ENCODE measurements around the gene GAN.

The GAN gene

GRCh38 chr16:81378049-81378448, 63.3 kb downstream of the GAN start:
- Histone ChIP-seq H3K9me3 (no peaks in the 10 kb centered on the region), H3K4me1 (no peaks in the 10 kb centered on the region), H3K36me3 (replicated peaks) (peaks cover 10% of the 10 kb centered on the region), H3K4me3 (no peak overlapping the region), H3K27me3 (ENCODE audit: low read depth) (no peaks in the 10 kb centered on the region)
- in situ Hi-C loops (cut with MboI; ENCODE audit: low sequenced_read_pairs): no loop called here
- no peak for DNase-seq (ENCODE audit: low spot score in 2 of 2)

- in situ Hi-C loops (cut with MboI; ENCODE audit: low sequenced_read_pairs): no loop called here
Measured at GRCh38 chr16:81380932-81381331, 66.2 kb downstream of the GAN start.

GRCh38 chr16:81384006-81384405, 69.2 kb downstream of the GAN start:
- peak; percentile 44 to 98 for DNase-seq (ENCODE audit: low spot score in 2 of 2)
- no peaks in the 10 kb centered on the region; the same call in none of the 2 replicates for H3K36me3 ChIP-seq (replicated peaks)
- no peak overlapping the region for H3K4me3 ChIP-seq
- no peaks in the 10 kb centered on the region for H3K9me3 ChIP-seq
- in situ Hi-C loops (cut with MboI; ENCODE audit: low sequenced_read_pairs): no loop called here
- peaks cover 15% of the 10 kb centered on the region for H3K4me1 ChIP-seq
- H3K27me3 ChIP-seq (ENCODE audit: low read depth): no peaks in the 10 kb centered on the region

More at GRCh38 chr16:81380932-81381331, 66.2 kb downstream of the GAN start:
- peaks cover 6% of the 10 kb centered on the region for H3K36me3 ChIP-seq (replicated peaks)
- no peak overlapping the region for H3K4me3 ChIP-seq
- no peaks in the 10 kb centered on the region for H3K27me3 ChIP-seq (ENCODE audit: low read depth)
- no peaks in the 10 kb centered on the region for H3K9me3 ChIP-seq
- no peak for DNase-seq (ENCODE audit: low spot score in 2 of 2)
- H3K4me1 ChIP-seq: peaks cover 15% of the 10 kb centered on the region

GRCh38 chr16:81385031-81385756, 70.4 kb downstream of the GAN start:
- in situ Hi-C loops (cut with MboI; ENCODE audit: low sequenced_read_pairs): no loop called here

GRCh38 chr16:81388357-81388756, 73.6 kb downstream of the GAN start:
- H3K4me1 ChIP-seq: peaks cover 15% of the 10 kb centered on the region
- DNase-seq (ENCODE audit: low spot score in 2 of 2): no peak
- no peaks in the 10 kb centered on the region for H3K27me3 ChIP-seq (ENCODE audit: low read depth)
- H3K9me3 ChIP-seq: no peaks in the 10 kb centered on the region
- no peak overlapping the region for H3K4me3 ChIP-seq
- in situ Hi-C loops (cut with MboI; ENCODE audit: low sequenced_read_pairs): no loop called here
- H3K36me3 ChIP-seq (replicated peaks): peaks cover 6% of the 10 kb centered on the region

More at GRCh38 chr16:81385031-81385756, 70.4 kb downstream of the GAN start:
- no peaks in the 10 kb centered on the region; the same call in none of the 2 replicates for H3K36me3 ChIP-seq (replicated peaks)
- DNase-seq (ENCODE audit: low spot score in 2 of 2): no peak
- H3K27me3 ChIP-seq (ENCODE audit: low read depth): no peaks in the 10 kb centered on the region
- peaks cover 15% of the 10 kb centered on the region for H3K4me1 ChIP-seq
- no peaks in the 10 kb centered on the region for H3K9me3 ChIP-seq
- H3K4me3 ChIP-seq: no peak overlapping the region

GRCh38 chr16:81390840-81391239, 76.1 kb downstream of the GAN start:
- H3K27me3 ChIP-seq (ENCODE audit: low read depth): no peaks in the 10 kb centered on the region
- H3K4me3 ChIP-seq: no peak overlapping the region
- no peaks in the 10 kb centered on the region for H3K4me1 ChIP-seq
- no peaks in the 10 kb centered on the region for H3K9me3 ChIP-seq
- in situ Hi-C loops (cut with MboI; ENCODE audit: low sequenced_read_pairs): no loop called here
- no peak for DNase-seq (ENCODE audit: low spot score in 2 of 2)
- peaks cover 6% of the 10 kb centered on the region for H3K36me3 ChIP-seq (replicated peaks)

GRCh38 chr16:81392011-81392410, 77.2 kb downstream of the GAN start:
- no peaks in the 10 kb centered on the region for H3K27me3 ChIP-seq (ENCODE audit: low read depth)
- DNase-seq (ENCODE audit: low spot score in 2 of 2): no peak
- H3K9me3 ChIP-seq: no peaks in the 10 kb centered on the region
- peaks cover 6% of the 10 kb centered on the region for H3K36me3 ChIP-seq (replicated peaks)
- H3K4me1 ChIP-seq: no peaks in the 10 kb centered on the region
- H3K4me3 ChIP-seq: no peak overlapping the region
- in situ Hi-C loops (cut with MboI; ENCODE audit: low sequenced_read_pairs): no loop called here

GRCh38 chr16:81394416-81394815, 79.7 kb downstream of the GAN start:
- H3K4me3 ChIP-seq: no peak overlapping the region
- H3K4me1 ChIP-seq: no peaks in the 10 kb centered on the region
- in situ Hi-C loops (cut with MboI; ENCODE audit: low sequenced_read_pairs): no loop called here
- H3K36me3 ChIP-seq (replicated peaks): peaks cover 6% of the 10 kb centered on the region
- no peaks in the 10 kb centered on the region for H3K9me3 ChIP-seq
- H3K27me3 ChIP-seq (ENCODE audit: low read depth): no peaks in the 10 kb centered on the region
- DNase-seq (ENCODE audit: low spot score in 2 of 2): no peak

GRCh38 chr16:81394966-81395655, 80.3 kb downstream of the GAN start:
- in situ Hi-C loops (cut with MboI; ENCODE audit: low sequenced_read_pairs): no loop called here
- H3K9me3 ChIP-seq: no peaks in the 10 kb centered on the region
- H3K4me3 ChIP-seq: no peak overlapping the region
- no peaks in the 10 kb centered on the region for H3K27me3 ChIP-seq (ENCODE audit: low read depth)
- no peaks in the 10 kb centered on the region for H3K4me1 ChIP-seq
- DNase-seq (ENCODE audit: low spot score in 2 of 2): no peak
- H3K36me3 ChIP-seq (replicated peaks): peaks cover 6% of the 10 kb centered on the region

- H3K4me1 ChIP-seq: no peaks in the 10 kb centered on the region
- DNase-seq (ENCODE audit: low spot score in 2 of 2): no peak
- no peaks in the 10 kb centered on the region for H3K36me3 ChIP-seq (replicated peaks)
- no peak overlapping the region for H3K4me3 ChIP-seq
- no peaks in the 10 kb centered on the region for H3K27me3 ChIP-seq (ENCODE audit: low read depth)
- H3K9me3 ChIP-seq: no peaks in the 10 kb centered on the region
- in situ Hi-C loops (cut with MboI; ENCODE audit: low sequenced_read_pairs): no loop called here
Measured at GRCh38 chr16:81397058-81397878, 82.5 kb downstream of the GAN start.

- in situ Hi-C loops (cut with MboI; ENCODE audit: low sequenced_read_pairs): no loop called here
Measured at GRCh38 chr16:81397879-81398520, 83.2 kb downstream of the GAN start.

GRCh38 chr16:81399909-81400308, 85.1 kb downstream of the GAN start:
- Histone ChIP-seq H3K27me3 (ENCODE audit: low read depth) (no peaks in the 10 kb centered on the region), H3K36me3 (replicated peaks) (no peaks in the 10 kb centered on the region), H3K4me1 (peaks cover 6% of the 10 kb centered on the region; the same call in 1 of the 2 replicates), H3K4me3 (no peak overlapping the region), H3K9me3 (no peaks in the 10 kb centered on the region)
- in situ Hi-C loops (cut with MboI; ENCODE audit: low sequenced_read_pairs): loop anchor here (5.0 kb wide), 1 partner anchor 327 kb away; no protein-coding TSS in a partner anchor
- no peak for DNase-seq (ENCODE audit: low spot score in 2 of 2)

More at GRCh38 chr16:81397879-81398520, 83.2 kb downstream of the GAN start:
- no peaks in the 10 kb centered on the region for H3K27me3 ChIP-seq (ENCODE audit: low read depth)
- no peaks in the 10 kb centered on the region for H3K36me3 ChIP-seq (replicated peaks)
- DNase-seq (ENCODE audit: low spot score in 2 of 2): no peak
- no peaks in the 10 kb centered on the region for H3K4me1 ChIP-seq
- H3K4me3 ChIP-seq: no peak overlapping the region
- no peaks in the 10 kb centered on the region for H3K9me3 ChIP-seq
